ENCODE data around the gene OCEL1. TPM values are rescaled to one million over a fixed set of nuclear protein-coding genes. Genes with fewer than 3 reads are reported as not detected.
A peak's percentile ranks its signal among the peaks of the same experiment; 100 is the strongest.

Gene OCEL1
- total and polyA plus RNA-seq, 2 of the 13 experiments (the other 11 are each of a cell fraction or from before 2014, with no cell fraction given) = 10.6 to 17.2 TPM

GRCh38 chr19:17248011-17248776 lies 22.2 kb downstream of the OCEL1 start (continued):
- peak; percentile 24; the same call in 1 of the 2 replicates for TF ChIP-seq POLR2AphosphoS5 (IDR thresholded peaks at IDR 0.05; ENCODE audit: low read depth, low read length)
- peak; percentile 30 for TF ChIP-seq CTCF (CRISPR knock-in tag; IDR thresholded peaks at IDR 0.05)
- TF ChIP-seq SPEN (CRISPR knock-in tag; IDR thresholded peaks at IDR 0.05; ENCODE audit: low read depth) = peak; percentile 93; the same call in 1 of the 2 replicates
- TF ChIP-seq ZNF670 (CRISPR knock-in tag; IDR thresholded peaks at IDR 0.05; ENCODE audit: borderline replicate concordance) = 0 out of 2 replicates have a peak, but pooled peaks have one; percentile 61
- peak; percentile 73 for TF ChIP-seq U2AF1 (optimal IDR thresholded peaks at IDR 0.05; ENCODE audit: low read depth, low read length)
- peak; percentile 87 for TF ChIP-seq FOXA3 (CRISPR knock-in tag; IDR thresholded peaks at IDR 0.05)
- no peak for TF ChIP-seq SYNCRIP (IDR thresholded peaks at IDR 0.05; ENCODE audit: insufficient read depth, low read depth, low read length)
- peak; percentile 98 for TF ChIP-seq THRA (CRISPR knock-in tag; IDR thresholded peaks at IDR 0.05; ENCODE audit: borderline replicate concordance)
- TF ChIP-seq MXD4 (CRISPR knock-in tag; IDR thresholded peaks at IDR 0.05) = 0 out of 2 replicates have a peak, but pooled peaks have one; percentile 59
- peak; percentile 95 for TF ChIP-seq ZNF331 (CRISPR knock-in tag; IDR thresholded peaks at IDR 0.05)
- peak; percentile 89 for TF ChIP-seq ISL2 (CRISPR knock-in tag; IDR thresholded peaks at IDR 0.05)
- TF ChIP-seq KDM4B (CRISPR knock-in tag; IDR thresholded peaks at IDR 0.05) = peak; percentile 76
- peak; percentile 66 for TF ChIP-seq YY1 (IDR thresholded peaks at IDR 0.05; ENCODE audit: insufficient read depth, insufficient replicate concordance, low read depth, low read length)
- TF ChIP-seq ZNF788 (CRISPR knock-in tag; IDR thresholded peaks at IDR 0.05; ENCODE audit: borderline replicate concordance) = peak; percentile 88; the same call in 1 of the 2 replicates
- no peak for TF ChIP-seq E2F1 (CRISPR knock-in tag; IDR thresholded peaks at IDR 0.05)
- TF ChIP-seq ZSCAN30 (CRISPR knock-in tag; IDR thresholded peaks at IDR 0.05) = peak; percentile 84
- peak; percentile 84; the same call in 1 of the 2 replicates for TF ChIP-seq KDM1A (CRISPR knock-in tag; IDR thresholded peaks at IDR 0.05)
- 0 out of 2 replicates have a peak, but pooled peaks have one; percentile 28 for TF ChIP-seq DRAP1 (CRISPR knock-in tag; IDR thresholded peaks at IDR 0.05)
- peak; percentile 99 for TF ChIP-seq BCL6 (CRISPR knock-in tag; IDR thresholded peaks at IDR 0.05)
- TF ChIP-seq CBX5 (CRISPR knock-in tag; IDR thresholded peaks at IDR 0.05; ENCODE audit: borderline replicate concordance) = peak; percentile 22; the same call in 1 of the 2 replicates
- TF ChIP-seq PBX3 (CRISPR knock-in tag; IDR thresholded peaks at IDR 0.05; ENCODE audit: borderline replicate concordance) = no peak
- TF ChIP-seq GATAD2A (CRISPR knock-in tag; IDR thresholded peaks at IDR 0.05) = peak; percentile 95
- peak; percentile 49 for TF ChIP-seq RBM39 (IDR thresholded peaks at IDR 0.05; ENCODE audit: low read depth, low read length, poor library complexity, severe bottlenecking)

Data from HepG2 (cell line).